GM12891 (cell line): Measurements from ENCODE around the gene TIMP2.

Source experiments
- PAX5 ChIP-seq: IDR thresholded peaks from 2 replicates; pipeline ENCODE4 v1.6.1; 2011; ENCODE audit warnings: low read length, moderate library complexity, mild to moderate bottlenecking; ENCODE audit not compliant: insufficient read depth, severe bottlenecking
- POLR2A ChIP-seq: IDR thresholded peaks from 2 replicates; pipeline ENCODE4 v1.6.1; 2011; ENCODE audit warnings: low read depth, low read length, control low read depth
- POLR2AphosphoS5 ChIP-seq: IDR thresholded peaks from 2 replicates; pipeline ENCODE4 v1.6.1; 2011; ENCODE audit warnings: low read depth, low read length, control low read depth
- POU2F2 ChIP-seq: IDR thresholded peaks from 2 replicates; pipeline ENCODE4 v1.6.1; 2011; ENCODE audit warnings: low read depth, mild to moderate bottlenecking, control low read depth, low read length, moderate library complexity
- SPI1 ChIP-seq: IDR thresholded peaks from 2 replicates; pipeline ENCODE4 v1.6.1; 2011; ENCODE audit warnings: low read depth, low read length, control low read depth
- TAF1 ChIP-seq: IDR thresholded peaks from 2 replicates; pipeline ENCODE4 v1.6.1; 2011; ENCODE audit warnings: low read depth, low read length, control low read depth

DNA sequence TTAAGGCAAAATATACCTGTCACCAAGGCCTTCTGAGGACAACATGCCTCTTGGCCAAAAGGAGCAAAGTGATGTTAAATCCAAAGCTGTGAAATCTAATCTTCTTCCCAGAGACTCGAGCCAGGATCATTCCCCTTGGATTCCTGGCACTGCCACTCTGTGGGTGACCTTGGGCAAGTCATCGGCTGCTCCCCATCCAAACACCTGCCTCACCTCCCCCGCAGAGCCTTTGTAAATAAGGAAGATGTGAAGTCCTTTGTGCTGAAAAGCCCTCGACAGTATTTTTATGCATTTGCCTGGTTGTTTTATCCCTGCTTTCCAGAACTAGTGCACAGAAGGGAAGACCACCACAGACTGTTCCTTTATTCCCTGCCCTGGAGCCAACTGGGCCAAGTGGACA is 16.8 kb downstream of the TIMP2 start:
- no peak for TF ChIP-seq POLR2A
- TF ChIP-seq TAF1 = no peak
- no peak for TF ChIP-seq POLR2AphosphoS5
- TF ChIP-seq SPI1 = no peak
- TF ChIP-seq PAX5 = no peak
- TF ChIP-seq POU2F2 = no peak
